SK-N-MC (cell line): Measurements from ENCODE around the gene FYB2.

Experiments
- EZH2 ChIP-seq: fragments of 200-600 bp; sonication (generic); IDR thresholded peaks from one replicate; pipeline ENCODE4 v1.6.1; 2017; ENCODE audit warnings: antibody characterized with exemption
- POLR2AphosphoS5 ChIP-seq: IDR thresholded peaks from 2 replicates; pipeline ENCODE4 v1.6.1; 2012; ENCODE audit warnings: mild to moderate bottlenecking, low read depth, low read length, borderline replicate concordance

DNA sequence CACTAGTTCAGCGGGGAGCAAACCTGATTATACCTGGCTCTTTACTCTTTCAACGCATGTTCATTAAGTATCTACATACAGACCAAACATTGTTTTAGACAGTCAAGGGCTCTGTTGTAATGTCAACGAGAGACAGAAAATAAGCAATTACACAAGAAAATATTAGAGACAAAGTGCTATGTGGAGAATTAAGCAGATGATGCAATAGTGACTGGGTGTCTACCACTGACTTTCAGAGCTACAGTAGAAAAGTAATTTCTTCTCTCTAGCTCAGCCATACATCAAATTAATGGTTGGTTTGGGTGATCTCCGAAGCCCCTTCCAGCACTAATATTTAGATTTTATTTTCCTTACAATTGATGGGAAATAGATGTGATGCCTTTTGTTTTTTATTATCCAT is 23.3 kb downstream of the FYB2 start:
- TF ChIP-seq EZH2 (no peak), POLR2AphosphoS5 (no peak)
